ENCODE data around the gene TMC1.

The TMC1 gene

DNA sequence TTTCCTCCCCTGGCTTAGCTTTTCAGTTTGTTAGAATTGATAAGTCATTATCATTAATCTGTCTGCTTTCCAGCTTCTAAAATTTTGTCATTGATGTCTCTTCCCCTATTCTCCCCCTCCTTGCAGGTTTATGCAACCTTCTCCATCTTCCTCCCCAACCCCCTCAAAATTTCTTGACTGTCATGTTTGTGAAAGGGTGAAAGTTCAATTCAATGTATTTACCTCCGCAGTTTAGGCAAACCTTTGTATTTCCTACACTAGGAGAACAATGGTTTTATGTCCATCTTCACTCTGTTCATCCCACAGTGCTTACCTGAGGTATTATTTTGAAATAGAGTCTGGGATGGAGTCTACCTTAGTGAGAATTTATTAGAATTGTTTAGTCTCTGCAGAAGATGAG, 313.6 kb downstream of the TMC1 start:
- Histone ChIP-seq H3K4me2 (ENCODE audit: low read length) (peak overlapping the region; percentile 9; the same call in 1 of the 2 replicates), H3K4me3 (ENCODE audit: low read length) (no peak overlapping the region), H3K4me1 (ENCODE audit: low read length) (no peaks in the 10 kb centered on the region; the same call in 1 of the 2 replicates), H3K9me3 (ENCODE audit: insufficient read depth, low read length) (no peaks in the 10 kb centered on the region), H2AFZ (ENCODE audit: low read depth, low read length) (no peak overlapping the region), H3K27me3 (ENCODE audit: low read depth, low read length) (peaks cover 4% of the 10 kb centered on the region), H4K20me1 (ENCODE audit: insufficient read depth, low read length) (no peaks in the 10 kb centered on the region), H3K27ac (ENCODE audit: low read length) (no peak overlapping the region), H3K79me2 (ENCODE audit: low read length) (no peaks in the 10 kb centered on the region), H3K36me3 (replicated peaks; ENCODE audit: low read depth, low read length) (no peaks in the 10 kb centered on the region), H3K9ac (ENCODE audit: low read length) (no peak overlapping the region)
- TF ChIP-seq EZH2phosphoT487 (IDR thresholded peaks at IDR 0.05; ENCODE audit: low read depth): no peak
- TF ChIP-seq, protein P1, sequence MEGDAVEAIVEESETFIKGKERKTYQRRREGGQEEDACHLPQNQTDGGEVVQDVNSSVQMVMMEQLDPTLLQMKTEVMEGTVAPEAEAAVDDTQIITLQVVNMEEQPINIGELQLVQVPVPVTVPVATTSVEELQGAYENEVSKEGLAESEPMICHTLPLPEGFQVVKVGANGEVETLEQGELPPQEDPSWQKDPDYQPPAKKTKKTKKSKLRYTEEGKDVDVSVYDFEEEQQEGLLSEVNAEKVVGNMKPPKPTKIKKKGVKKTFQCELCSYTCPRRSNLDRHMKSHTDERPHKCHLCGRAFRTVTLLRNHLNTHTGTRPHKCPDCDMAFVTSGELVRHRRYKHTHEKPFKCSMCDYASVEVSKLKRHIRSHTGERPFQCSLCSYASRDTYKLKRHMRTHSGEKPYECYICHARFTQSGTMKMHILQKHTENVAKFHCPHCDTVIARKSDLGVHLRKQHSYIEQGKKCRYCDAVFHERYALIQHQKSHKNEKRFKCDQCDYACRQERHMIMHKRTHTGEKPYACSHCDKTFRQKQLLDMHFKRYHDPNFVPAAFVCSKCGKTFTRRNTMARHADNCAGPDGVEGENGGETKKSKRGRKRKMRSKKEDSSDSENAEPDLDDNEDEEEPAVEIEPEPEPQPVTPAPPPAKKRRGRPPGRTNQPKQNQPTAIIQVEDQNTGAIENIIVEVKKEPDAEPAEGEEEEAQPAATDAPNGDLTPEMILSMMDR (IDR thresholded peaks at IDR 0.05; ENCODE audit: low read depth, low read length): no peak

GRCh38 chr9:72836790-72837189, 315.4 kb downstream of the TMC1 start:
- H3K27ac ChIP-seq (ENCODE audit: low read length): no peak overlapping the region
- H4K20me1 ChIP-seq (ENCODE audit: insufficient read depth, low read length): no peaks in the 10 kb centered on the region
- no peak overlapping the region for H3K9ac ChIP-seq (ENCODE audit: low read length)
- H3K4me2 ChIP-seq (ENCODE audit: low read length): no peak overlapping the region
- no peaks in the 10 kb centered on the region; the same call in 1 of the 2 replicates for H3K4me1 ChIP-seq (ENCODE audit: low read length)
- no peak overlapping the region for H2AFZ ChIP-seq (ENCODE audit: low read depth, low read length)
- H3K4me3 ChIP-seq (ENCODE audit: low read length): no peak overlapping the region
- H3K27me3 ChIP-seq (ENCODE audit: low read depth, low read length): peaks cover 4% of the 10 kb centered on the region
- no peak for TF ChIP-seq EZH2phosphoT487 (IDR thresholded peaks at IDR 0.05; ENCODE audit: low read depth)
- TF ChIP-seq, protein P1 (IDR thresholded peaks at IDR 0.05; ENCODE audit: low read depth, low read length): no peak
- no peaks in the 10 kb centered on the region for H3K79me2 ChIP-seq (ENCODE audit: low read length)
- H3K36me3 ChIP-seq (replicated peaks; ENCODE audit: low read depth, low read length): no peaks in the 10 kb centered on the region
- H3K9me3 ChIP-seq (ENCODE audit: insufficient read depth, low read length): no peaks in the 10 kb centered on the region

GRCh38 chr9:72839085-72839484, 317.7 kb downstream of the TMC1 start:
- H3K27me3 ChIP-seq (ENCODE audit: low read depth, low read length): no peaks in the 10 kb centered on the region; the same call in 1 of the 2 replicates
- H4K20me1 ChIP-seq (ENCODE audit: insufficient read depth, low read length): no peaks in the 10 kb centered on the region
- no peaks in the 10 kb centered on the region for H3K79me2 ChIP-seq (ENCODE audit: low read length)
- no peaks in the 10 kb centered on the region; the same call in 1 of the 2 replicates for H3K4me1 ChIP-seq (ENCODE audit: low read length)
- no peak overlapping the region for H3K27ac ChIP-seq (ENCODE audit: low read length)
- no peak overlapping the region for H3K9ac ChIP-seq (ENCODE audit: low read length)
- no peak overlapping the region for H3K4me3 ChIP-seq (ENCODE audit: low read length)
- no peaks in the 10 kb centered on the region for H3K36me3 ChIP-seq (replicated peaks; ENCODE audit: low read depth, low read length)
- TF ChIP-seq, protein P1 (IDR thresholded peaks at IDR 0.05; ENCODE audit: low read depth, low read length): no peak
- no peak for TF ChIP-seq EZH2phosphoT487 (IDR thresholded peaks at IDR 0.05; ENCODE audit: low read depth)
- H3K4me2 ChIP-seq (ENCODE audit: low read length): no peak overlapping the region
- no peaks in the 10 kb centered on the region for H3K9me3 ChIP-seq (ENCODE audit: insufficient read depth, low read length)
- H2AFZ ChIP-seq (ENCODE audit: low read depth, low read length): no peak overlapping the region

DNA sequence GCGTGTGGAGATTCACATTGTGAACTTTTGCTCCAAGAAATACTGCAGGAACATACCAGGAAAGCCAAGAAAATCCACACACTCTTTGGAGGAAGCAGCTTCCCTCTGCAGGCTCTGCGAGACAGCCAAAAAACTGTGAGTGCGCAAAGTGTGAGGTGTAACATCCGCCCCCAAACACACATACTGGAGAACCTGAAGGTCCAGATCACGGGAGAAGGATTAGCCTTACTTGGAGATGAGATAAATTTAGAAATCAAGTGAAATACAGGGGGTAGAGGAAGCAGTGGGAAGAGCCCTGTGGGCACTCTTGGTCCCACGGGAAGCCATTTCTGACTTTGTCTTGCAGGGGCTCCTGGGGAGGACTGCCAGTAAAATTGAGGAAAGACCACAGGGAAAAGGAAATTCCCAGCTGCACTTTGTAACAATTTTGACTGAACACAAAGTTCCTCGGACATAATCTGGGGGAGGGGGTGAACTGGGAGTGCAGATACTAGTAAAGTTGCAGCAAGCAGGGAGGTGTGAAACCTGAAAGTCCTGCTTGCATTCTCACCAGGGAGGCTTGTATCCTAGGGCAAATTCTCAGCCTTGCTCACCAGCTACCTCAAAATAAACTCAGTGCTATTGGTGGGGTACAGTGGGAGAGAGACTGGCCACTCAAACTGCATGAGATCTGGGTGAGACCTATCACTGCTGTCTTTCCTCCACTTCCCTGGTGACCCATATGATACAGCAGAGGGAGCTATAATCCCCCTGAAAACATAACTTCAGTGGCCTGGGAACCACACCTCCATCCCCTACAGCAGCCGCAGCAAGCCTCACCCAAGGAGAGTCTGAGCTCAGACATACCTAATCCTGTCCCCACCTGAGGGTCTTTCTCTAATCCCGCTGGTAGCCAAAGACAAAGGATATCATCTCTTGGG, 322.4 kb downstream of the TMC1 start:
- H3K9ac ChIP-seq (ENCODE audit: low read length): no peak overlapping the region
- no peak overlapping the region for H2AFZ ChIP-seq (ENCODE audit: low read depth, low read length)
- TF ChIP-seq EZH2phosphoT487 (IDR thresholded peaks at IDR 0.05; ENCODE audit: low read depth): no peak
- TF ChIP-seq, protein P1 (IDR thresholded peaks at IDR 0.05; ENCODE audit: low read depth, low read length): no peak
- H3K9me3 ChIP-seq (ENCODE audit: insufficient read depth, low read length): no peaks in the 10 kb centered on the region
- H3K79me2 ChIP-seq (ENCODE audit: low read length): no peaks in the 10 kb centered on the region
- no peak overlapping the region for H3K4me3 ChIP-seq (ENCODE audit: low read length)
- no peaks in the 10 kb centered on the region for H4K20me1 ChIP-seq (ENCODE audit: insufficient read depth, low read length)
- no peak overlapping the region for H3K4me2 ChIP-seq (ENCODE audit: low read length)
- H3K27ac ChIP-seq (ENCODE audit: low read length): no peak overlapping the region
- no peaks in the 10 kb centered on the region for H3K27me3 ChIP-seq (ENCODE audit: low read depth, low read length)
- H3K36me3 ChIP-seq (replicated peaks; ENCODE audit: low read depth, low read length): no peaks in the 10 kb centered on the region
- H3K4me1 ChIP-seq (ENCODE audit: low read length): no peaks in the 10 kb centered on the region

Data from OCI-LY3 (cell line).